ENCODE data around the gene SERINC1.
A peak's percentile ranks its signal among the peaks of the same experiment; 100 is the strongest.
"Not testable (repeated sequence)": the region's sequence is repeated elsewhere in the genome, so short reads cannot be mapped to it uniquely, and the experiment has no call there.

The SERINC1 gene

GRCh38 chr6:122471107-122472021 lies at the start of gene SERINC1:
SERINC1 (minus strand) TSS chr6:122471807; CDS start chr6:122471737, 70 bp downstream.
- peak; percentile 80 for DNase-seq (ENCODE audit: low read depth, low spot score)

GRCh38 chr6:122511193-122511924 lies 39.8 kb upstream of the SERINC1 start:
- DNase-seq (ENCODE audit: low read depth, low spot score), result no peak

- not testable (repeated sequence) for DNase-seq (ENCODE audit: low read depth, low spot score)
Measured at GRCh38 chr6:122505170-122505569, 33.6 kb upstream of the SERINC1 start.

GRCh38 chr6:122501475-122501874 lies 29.9 kb upstream of the SERINC1 start:
- DNase-seq (ENCODE audit: low read depth, low spot score), result no peak

GRCh38 chr6:122495612-122496011 lies 24.0 kb upstream of the SERINC1 start:
- no peak for DNase-seq (ENCODE audit: low read depth, low spot score)

GRCh38 chr6:122494665-122495272 lies 23.2 kb upstream of the SERINC1 start:
- no peak for DNase-seq (ENCODE audit: low read depth, low spot score)

GRCh38 chr6:122491919-122492555 lies 20.4 kb upstream of the SERINC1 start:
- peak; percentile 26 for DNase-seq (ENCODE audit: low read depth, low spot score)

- DNase-seq (ENCODE audit: low read depth, low spot score), result no peak
Measured at GRCh38 chr6:122490607-122491006, 19.0 kb upstream of the SERINC1 start.

- DNase-seq (ENCODE audit: low read depth, low spot score), result no peak
Measured at GRCh38 chr6:122484760-122485159, 13.2 kb upstream of the SERINC1 start.

- DNase-seq (ENCODE audit: low read depth, low spot score), result no peak
Measured at GRCh38 chr6:122482750-122483080, 11.1 kb upstream of the SERINC1 start.

- DNase-seq (ENCODE audit: low read depth, low spot score), result no peak
Measured at GRCh38 chr6:122476131-122476530, 4.5 kb upstream of the SERINC1 start.

GRCh38 chr6:122472022-122472340 lies 374 bp upstream of the SERINC1 start:
- DNase-seq (ENCODE audit: low read depth, low spot score), result no peak

GRCh38 chr6:122461885-122462284 lies 9.7 kb downstream of the SERINC1 start:
- DNase-seq (ENCODE audit: low read depth, low spot score), result no peak

- not testable (repeated sequence) for DNase-seq (ENCODE audit: low read depth, low spot score)
Measured at GRCh38 chr6:122459865-122460416, 11.7 kb downstream of the SERINC1 start.

- no peak for DNase-seq (ENCODE audit: low read depth, low spot score)
Measured at GRCh38 chr6:122459240-122459639, 12.4 kb downstream of the SERINC1 start.

GRCh38 chr6:122458087-122458486 lies 13.5 kb downstream of the SERINC1 start:
- DNase-seq (ENCODE audit: low read depth, low spot score), result no peak

GRCh38 chr6:122455116-122455515 lies 16.5 kb downstream of the SERINC1 start:
- not testable (repeated sequence) for DNase-seq (ENCODE audit: low read depth, low spot score)

- DNase-seq (ENCODE audit: low read depth, low spot score), result no peak
Measured at GRCh38 chr6:122454673-122455072, 16.9 kb downstream of the SERINC1 start.

- no peak for DNase-seq (ENCODE audit: low read depth, low spot score)
Measured at GRCh38 chr6:122452509-122452908, 19.1 kb downstream of the SERINC1 start.

- no peak for DNase-seq (ENCODE audit: low read depth, low spot score)
Measured at GRCh38 chr6:122449069-122449468, 22.5 kb downstream of the SERINC1 start.

- DNase-seq (ENCODE audit: low read depth, low spot score), result no peak
Measured at GRCh38 chr6:122445274-122445673, 26.3 kb downstream of the SERINC1 start.

GRCh38 chr6:122438975-122439374 lies 32.6 kb downstream of the SERINC1 start:
- DNase-seq (ENCODE audit: low read depth, low spot score), result no peak
